GM04503 (cell line): ENCODE measurements around the gene PPP6C.
A peak's percentile ranks its signal among the peaks of the same experiment; 100 is the strongest.
"Not testable (repeated sequence)": the region's sequence is repeated elsewhere in the genome, so short reads cannot be mapped to it uniquely, and the experiment has no call there.

Experiments
- DNase-seq: peaks from one replicate; pipeline ENCODE4 v3.0.0-alpha.2; 2012; ENCODE audit warnings: low read depth

Gene PPP6C

DNA sequence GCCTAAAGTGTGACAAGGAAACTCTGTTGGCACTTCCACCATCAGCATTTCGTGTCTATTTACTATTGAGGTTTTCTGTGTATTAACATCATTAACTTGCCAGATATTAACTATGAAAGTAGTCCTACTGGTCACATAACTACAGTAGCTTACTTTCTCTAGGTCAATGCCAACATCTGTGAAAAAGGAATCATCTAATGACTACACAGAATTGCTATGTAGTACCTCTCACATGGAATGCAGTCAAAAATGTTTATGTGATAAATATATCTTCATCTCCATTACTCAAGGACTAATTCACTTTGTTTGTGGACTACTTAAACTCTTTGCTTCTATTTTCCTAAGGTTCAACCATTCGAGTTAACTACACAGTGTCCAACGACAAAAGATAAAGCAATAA lies 48.4 kb downstream of the PPP6C start:
- DNase-seq: no peak

GRCh38 chr9:125140576-125140975 lies 49.0 kb downstream of the PPP6C start:
- DNase-seq: no peak

- DNase-seq: no peak
These were observed 52.4 kb downstream of the PPP6C start for GRCh38 chr9:125137200-125137599.

GRCh38 chr9:125134976-125135375 lies 54.6 kb downstream of the PPP6C start:
- DNase-seq: no peak

GRCh38 chr9:125133403-125134329 lies 55.9 kb downstream of the PPP6C start:
- DNase-seq: no peak

GRCh38 chr9:125131778-125132177 lies 57.8 kb downstream of the PPP6C start:
- no peak for DNase-seq

- peak; percentile 99 for DNase-seq
These were observed 63.4 kb downstream of the PPP6C start for GRCh38 chr9:125126019-125126746.

DNA sequence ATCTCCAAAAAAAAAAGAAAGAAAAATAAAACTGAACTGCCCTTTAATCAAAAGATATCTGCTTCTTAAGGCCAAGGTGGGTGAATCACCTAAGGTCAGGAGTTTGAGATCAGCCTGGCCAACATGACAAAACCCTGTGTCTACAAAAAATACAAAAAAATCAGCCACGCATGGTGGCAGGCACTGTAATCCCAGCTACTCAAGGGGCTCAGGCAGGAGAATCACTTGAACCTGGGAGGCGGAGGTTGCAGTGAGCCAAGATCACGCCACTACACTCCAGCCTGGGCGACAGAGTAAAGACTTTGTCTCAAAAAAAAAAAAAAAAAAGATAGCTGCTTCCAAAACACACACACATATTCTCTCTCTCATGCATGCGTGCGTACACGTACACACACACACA lies 64.1 kb downstream of the PPP6C start:
- DNase-seq: no peak

- DNase-seq: no peak
These were observed 68.5 kb downstream of the PPP6C start for GRCh38 chr9:125121146-125121545.

- peak; percentile 44 for DNase-seq
These were observed 69.8 kb downstream of the PPP6C start for GRCh38 chr9:125119643-125120286.

DNA sequence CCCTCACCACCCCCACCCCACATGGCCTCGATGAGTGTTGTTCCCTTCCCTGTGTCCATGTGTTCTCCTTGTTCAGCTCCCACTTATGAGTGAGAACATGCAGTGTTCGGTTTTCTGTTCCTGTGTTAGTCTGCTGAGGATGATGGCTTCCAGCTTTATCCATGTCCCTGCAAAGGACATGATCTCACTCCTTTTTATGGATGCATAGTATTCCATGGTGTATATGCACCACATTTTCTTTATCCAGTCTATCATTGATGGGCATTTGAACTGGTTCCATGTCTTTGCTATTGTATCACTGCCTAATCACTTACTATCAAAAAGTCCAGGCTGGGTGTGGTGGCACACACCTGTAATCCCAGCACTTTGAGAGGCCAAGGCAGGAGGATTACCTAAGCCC lies 70.9 kb downstream of the PPP6C start:
- not testable (repeated sequence) for DNase-seq

DNA sequence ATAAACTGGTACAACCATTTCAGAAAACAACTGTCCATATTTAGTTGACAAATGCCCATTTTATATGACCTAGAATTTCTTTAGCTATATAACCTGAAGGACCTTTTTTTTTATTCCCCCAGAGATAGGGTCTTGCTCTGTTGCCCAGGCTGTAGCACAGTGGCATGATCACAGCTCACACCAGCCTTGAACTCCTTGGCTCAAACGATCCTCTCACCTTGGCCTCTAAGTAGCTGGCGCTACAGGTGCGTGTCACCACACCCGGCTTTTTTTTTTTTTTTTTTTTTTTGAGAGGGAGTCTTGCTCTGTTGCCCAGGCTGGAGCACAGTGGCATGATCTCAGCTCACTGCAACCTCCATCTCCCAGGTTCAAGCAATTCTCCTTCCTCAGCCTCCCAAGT lies 75.1 kb downstream of the PPP6C start:
- not testable (repeated sequence) for DNase-seq

- DNase-seq: no peak
These were observed 79.1 kb downstream of the PPP6C start for GRCh38 chr9:125110464-125110863.

- DNase-seq: not testable (repeated sequence)
These were observed 81.1 kb downstream of the PPP6C start for GRCh38 chr9:125108541-125108940.

- DNase-seq: peak; percentile 28
These were observed 83.2 kb downstream of the PPP6C start for GRCh38 chr9:125106285-125106893.

GRCh38 chr9:125103770-125104460 lies 85.7 kb downstream of the PPP6C start:
- no peak for DNase-seq

- DNase-seq: no peak
These were observed 86.6 kb downstream of the PPP6C start for GRCh38 chr9:125103021-125103420.

DNA sequence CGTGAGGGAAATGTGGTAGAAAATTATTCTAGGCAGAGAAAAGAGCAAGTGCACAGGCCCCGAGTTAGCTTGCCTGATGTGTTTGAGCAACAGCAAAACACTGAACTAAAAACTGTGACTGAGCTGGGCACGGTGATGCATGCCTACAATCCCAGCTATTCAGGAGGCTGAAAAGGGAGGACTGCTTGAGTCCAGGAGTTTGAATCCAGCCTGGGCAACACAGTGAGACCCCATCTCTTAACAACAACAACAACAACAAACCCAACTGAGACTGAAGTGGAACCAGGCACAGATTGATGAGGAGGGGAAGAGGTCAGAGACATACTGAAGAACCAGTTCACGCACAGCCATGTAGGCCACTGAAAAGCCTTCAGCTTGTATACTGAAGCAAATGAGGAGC lies 88.8 kb downstream of the PPP6C start:
- DNase-seq: no peak

- DNase-seq: no peak
These were observed 89.8 kb downstream of the PPP6C start for GRCh38 chr9:125099816-125100215.
